Ureter (tissue), 1 donor: ENCODE measurements around the gene GPAM. TPM values are rescaled to one million over a fixed set of nuclear protein-coding genes. Genes with fewer than 3 reads are reported as not detected.

Experiments used
- DNase-seq: peaks from one replicate; pipeline ENCODE4 v3.0.0-alpha.2; 2020; ENCODE audit warnings: low spot score
- total RNA-seq: library from RNA; stranded (reverse); gene quantifications from one replicate; pipeline ENCODE4 v1.2.4, GENCODE V29; 2023
- donor health status: DM: yes; HTN: yes; CAD: no.

The GPAM gene
- total RNA-seq, 1 donor from 2014 or later = 12.7 TPM

GRCh38 chr10:112182784-112183328 is 709 bp downstream of the GPAM start:
- DNase-seq = no peak

DNA sequence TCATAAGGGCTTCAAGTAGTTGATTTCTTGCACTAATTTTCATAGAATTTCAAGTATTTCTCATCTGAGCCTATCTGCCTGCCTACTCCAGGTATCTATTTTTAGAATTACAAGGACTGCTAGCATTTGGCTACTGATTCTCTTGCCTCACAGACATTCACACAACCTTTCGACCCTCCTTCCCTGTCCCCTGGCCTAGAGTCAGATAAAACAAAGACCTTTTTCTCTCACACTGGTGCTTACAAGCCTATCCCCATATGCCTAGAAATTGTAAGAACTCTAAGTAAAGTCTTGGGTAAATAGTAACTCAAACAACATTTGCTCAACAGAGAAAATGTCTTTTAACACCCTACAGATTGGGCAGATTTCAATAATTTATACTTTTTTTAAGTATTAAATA is 6.3 kb downstream of the GPAM start:
- DNase-seq = no peak

DNA sequence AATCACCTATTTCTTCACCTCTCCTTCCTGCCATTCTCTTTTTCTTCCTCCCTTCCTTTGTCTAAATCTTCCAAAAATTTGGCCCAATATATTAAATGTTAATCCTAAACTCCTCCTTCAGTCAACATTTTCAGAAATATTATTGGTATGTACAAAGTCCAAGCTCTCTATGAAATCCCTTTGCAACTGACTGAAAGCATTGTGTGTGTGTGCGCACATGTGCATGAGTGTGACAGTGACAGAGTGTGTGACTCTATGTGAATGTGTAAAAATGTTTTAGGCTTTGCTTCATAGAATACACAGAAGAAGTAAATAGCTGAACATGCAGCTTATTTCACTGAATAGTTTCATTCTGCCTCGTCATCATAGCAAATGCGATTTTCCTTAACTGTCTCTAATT is 7.0 kb downstream of the GPAM start:
- no peak for DNase-seq

DNA sequence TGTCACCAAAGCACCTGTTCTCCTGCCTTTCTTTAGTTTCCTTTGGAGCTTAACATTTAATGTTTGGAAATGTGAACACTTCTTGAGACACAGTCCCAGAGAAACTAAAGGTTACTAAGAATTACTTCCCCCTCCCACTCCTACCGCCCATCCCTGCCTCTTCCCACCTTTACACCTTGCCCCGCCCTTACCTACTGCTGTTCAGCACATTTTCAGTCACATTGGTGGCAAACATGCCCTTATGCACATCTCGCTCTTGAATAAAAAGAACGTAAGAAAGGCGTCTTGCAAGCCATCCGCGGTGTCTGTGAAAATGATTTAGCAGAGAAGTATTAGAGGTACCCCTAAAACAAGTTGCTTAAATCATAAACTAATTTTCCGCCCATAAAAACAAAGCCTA is 8.2 kb downstream of the GPAM start:
- DNase-seq = no peak

- no peak for DNase-seq
Measured at GRCh38 chr10:112173206-112173605, 10.4 kb downstream of the GPAM start.

- no peak for DNase-seq
Measured at GRCh38 chr10:112168733-112169132, 14.8 kb downstream of the GPAM start.

GRCh38 chr10:112166800-112167199 is 16.8 kb downstream of the GPAM start:
- DNase-seq = no peak

GRCh38 chr10:112161757-112162518 is 21.6 kb downstream of the GPAM start:
- DNase-seq = no peak

DNA sequence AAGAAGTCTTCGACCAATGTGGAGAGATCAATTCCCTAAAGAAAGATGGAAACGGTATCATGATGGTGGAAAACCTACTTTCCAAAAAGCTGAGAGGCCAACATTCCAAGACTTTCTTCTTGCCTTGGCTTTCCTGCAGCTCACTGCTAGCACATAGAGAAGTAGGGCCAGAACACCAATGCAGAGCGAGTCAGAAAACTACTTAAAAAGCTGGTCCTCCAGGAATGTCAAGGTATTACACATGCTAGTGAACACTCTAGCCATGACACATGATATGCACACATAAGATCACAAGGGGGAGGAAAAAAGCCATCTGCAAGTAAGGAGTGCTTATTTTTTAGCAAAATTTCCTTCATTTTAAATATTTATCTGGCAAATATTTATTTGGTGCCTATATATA is 22.7 kb downstream of the GPAM start:
- no peak for DNase-seq

DNA sequence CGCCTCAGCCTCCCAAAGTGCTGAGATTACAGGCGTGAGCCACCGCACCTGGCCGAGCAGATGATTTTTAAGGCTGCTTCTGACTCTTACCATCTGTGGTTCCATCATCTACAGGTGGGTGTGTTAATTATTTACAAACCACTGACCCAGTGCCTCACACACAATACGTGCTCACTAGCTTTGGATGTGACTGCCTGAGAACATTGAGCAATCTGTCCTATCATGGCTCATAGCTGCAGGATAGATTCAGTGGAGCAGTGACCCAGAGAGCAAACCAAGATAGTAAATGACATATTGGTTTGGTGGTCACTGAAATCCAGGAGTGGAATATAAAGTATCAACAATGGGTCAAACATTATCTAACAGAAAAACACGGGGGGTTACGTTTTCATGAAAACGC is 24.1 kb downstream of the GPAM start:
- no peak for DNase-seq

DNA sequence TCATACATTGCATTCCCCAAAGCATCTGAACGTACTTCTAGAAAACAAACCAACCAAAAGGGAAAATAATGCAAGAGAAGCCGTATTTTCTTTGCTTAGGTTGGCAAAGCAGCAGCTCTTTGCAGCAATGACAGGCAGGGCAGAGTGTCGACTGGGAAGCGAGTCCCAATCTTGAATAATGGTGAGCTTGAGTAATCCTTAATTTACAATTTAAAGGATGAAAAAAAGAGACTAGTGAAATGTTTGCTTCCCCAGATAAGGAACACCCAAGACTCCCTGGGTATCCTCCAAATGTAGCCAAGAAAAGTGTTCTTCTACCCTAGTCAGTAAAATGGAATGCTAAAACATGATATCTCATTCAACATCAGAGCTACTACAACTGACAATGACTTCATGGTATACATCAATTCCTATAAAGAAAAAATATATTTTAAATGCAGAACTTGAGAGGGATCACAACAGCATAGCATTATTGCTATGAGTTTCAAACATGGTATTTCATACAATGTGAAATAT is 32.0 kb downstream of the GPAM start:
- no peak for DNase-seq

DNA sequence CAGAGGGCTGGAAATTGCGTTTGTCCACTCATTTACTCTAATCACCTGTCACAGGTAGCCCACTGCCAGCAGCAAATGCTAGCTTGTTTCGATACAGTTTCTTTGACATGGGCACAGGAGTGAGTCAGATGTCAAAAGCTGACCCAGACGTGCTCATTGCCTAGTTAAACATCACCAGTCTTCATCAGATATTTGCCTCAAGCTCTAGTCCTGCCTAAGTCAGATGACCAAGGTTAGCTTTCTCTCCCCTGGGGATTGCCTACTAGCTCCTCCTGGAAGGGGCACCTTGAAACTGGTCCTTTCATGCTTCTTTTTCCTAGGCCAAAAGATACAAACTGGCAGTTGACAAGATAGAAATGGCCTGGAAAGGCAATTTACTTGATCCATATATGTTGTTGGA is 35.2 kb downstream of the GPAM start:
- no peak for DNase-seq

DNA sequence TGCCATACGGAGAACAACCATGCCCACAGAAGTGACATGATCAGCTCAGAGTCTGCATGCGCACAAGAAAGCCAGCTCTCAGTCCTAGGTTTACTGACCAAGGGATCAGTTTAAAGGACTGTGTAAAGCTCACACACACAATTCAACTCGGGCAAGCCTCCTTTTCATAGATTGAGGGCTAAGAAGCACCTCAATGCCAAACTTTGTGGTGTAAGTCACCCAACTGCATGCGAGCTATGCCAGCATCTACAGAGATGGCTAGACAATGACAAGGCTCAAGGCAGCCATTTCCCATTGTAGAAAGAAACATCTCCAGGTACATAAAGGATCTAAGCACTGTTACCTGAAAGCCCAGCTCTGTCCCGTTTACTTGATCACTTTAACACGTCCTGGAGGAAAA is 36.8 kb downstream of the GPAM start:
- no peak for DNase-seq

- no peak for DNase-seq
Measured at GRCh38 chr10:112145263-112145662, 38.3 kb downstream of the GPAM start.

DNA sequence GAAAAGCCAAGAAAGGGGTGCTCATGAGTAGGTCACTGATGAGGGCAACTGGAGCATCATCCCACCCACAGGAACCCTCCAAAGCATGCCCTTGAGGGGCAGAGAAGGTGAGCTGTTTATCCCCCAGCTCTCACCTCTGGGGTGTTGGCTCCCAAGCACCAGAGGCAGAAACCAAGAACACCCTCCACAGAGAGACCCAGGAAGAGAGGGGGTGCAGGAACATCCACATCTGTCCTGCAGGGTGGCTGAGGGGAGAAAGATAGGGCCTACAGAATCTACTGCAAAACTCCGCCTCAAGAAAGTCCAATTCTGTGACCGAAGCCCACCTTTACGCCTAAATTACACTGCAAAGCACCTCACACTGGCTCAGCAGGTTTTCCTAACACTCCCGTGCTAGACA is 40.1 kb downstream of the GPAM start:
- no peak for DNase-seq

- no peak for DNase-seq
Measured at GRCh38 chr10:112141292-112141691, 42.3 kb downstream of the GPAM start.

DNA sequence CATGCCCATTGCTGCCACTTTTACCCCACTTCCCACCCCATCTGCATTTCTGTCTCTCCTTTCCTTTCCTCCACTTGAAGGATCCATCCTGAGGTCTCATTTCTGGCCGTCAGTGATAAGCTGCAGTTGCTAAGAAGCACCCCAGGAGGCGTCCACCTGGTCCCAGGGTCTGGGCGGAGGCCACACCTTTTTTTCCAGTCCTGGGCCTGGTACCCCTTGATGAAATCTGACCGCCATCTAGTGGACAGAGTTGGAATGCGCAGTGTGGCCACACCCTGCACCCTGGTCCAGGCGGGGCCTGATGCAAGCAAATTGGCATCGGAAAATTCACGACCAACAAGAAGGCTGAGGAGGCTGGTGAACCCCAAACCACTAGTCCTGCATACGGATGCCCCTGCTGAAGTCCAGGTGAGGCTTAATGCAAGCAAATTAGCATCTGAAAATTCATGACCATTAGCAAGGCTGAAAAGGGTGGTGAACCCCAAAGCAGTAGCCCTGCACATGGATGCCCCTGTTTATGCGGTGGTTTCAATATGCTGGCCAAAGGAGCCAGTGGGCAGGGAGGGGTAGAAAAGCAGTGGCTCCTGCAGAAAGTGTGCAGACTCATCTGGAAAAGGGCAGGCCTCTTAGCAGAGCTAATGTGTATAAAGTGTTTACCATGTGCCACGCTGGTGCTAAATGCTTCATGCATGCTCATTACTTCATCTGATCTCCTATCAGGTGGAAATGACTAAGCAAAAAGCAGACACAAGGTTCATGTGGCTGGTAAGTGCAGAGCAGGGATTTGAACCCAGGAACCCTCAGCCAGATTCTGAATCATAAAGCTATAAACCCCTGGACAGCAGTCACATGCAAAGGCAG is 43.2 kb downstream of the GPAM start:
- peak; percentile 73 for DNase-seq

DNA sequence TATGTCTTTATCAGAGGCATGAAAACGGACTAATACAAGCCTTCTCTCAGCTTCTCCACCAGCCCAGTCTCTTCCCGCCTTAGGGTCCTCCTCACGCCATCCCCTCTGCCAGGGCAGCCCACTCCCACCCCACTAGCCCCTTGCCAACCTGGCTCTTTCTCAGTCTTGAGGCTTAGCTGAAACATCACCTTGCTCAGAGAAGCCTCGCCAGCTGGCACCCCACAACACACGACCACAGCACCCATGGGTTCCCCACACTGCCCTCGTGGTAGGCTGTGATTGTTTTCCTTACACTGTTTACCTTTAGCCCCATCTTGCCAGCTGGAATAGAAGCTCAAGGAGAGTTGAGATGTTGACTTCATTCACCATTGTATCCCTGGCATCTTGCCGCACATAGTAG is 44.4 kb downstream of the GPAM start:
- DNase-seq = no peak

- DNase-seq = peak; percentile 77
Measured at GRCh38 chr10:112137154-112137987, 46.2 kb downstream of the GPAM start.

DNA sequence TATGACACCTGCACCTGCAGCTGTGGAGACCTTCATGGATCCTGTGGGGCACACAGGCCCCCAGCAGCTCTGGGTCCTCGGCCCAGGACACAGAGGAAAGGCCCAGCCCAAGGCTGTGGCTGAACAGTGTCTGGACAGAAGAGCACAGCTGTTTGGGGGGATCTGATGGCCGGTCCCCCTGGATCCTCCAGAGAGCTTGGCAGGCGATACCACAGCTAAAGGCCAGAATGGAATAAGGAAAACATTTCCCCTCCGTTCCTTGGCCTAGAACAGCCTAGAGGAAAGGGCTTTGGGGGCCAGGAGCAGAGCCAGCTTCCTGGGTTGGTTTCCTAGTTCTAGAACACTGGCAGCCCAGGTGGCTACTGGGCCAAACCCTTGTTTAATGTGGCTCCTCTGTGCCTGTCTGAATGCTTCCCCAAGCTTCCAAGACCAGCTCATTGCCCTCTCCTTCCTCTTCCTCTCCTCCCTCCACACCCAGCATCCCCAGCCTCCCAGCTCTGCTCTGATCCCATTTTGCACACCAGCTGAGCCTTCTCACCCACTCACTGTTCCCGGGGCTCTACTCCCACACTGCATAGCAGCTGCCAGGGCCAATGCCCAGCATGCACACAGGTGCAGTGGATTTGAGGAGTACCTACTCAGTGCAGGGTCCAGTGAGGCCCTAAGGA is 46.9 kb downstream of the GPAM start:
- no peak for DNase-seq

DNA sequence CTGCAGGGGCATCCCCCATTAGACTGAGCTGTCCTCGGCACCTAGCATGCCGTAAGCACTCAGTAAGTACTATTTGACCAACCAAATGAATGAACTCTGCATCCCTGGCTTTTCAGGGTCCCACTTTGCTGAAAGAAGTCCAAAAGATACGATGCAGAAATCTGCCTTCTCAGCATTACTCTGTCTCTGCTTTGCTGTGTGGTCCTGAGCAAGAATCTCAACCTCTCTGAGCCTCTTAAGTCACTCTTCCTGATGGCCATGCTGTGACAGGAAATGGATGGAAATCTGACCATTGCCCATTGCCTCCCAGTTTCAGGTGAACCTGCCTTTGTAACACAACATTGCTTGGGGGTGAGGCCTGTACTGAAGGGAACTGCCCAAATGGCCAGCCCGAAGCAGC is 48.0 kb downstream of the GPAM start:
- DNase-seq = no peak
